GM23338 (cell line): ENCODE measurements around the gene FOXL1. TPM values are rescaled to one million over a fixed set of nuclear protein-coding genes. Genes with fewer than 3 reads are reported as not detected.

Experiments used
- ATAC-seq: fragments of 200-7000 bp; cut with Tn5 transposase; 3 replicates; pipeline ENCODE4 v1.9.1; 2020
- DNase-seq: peaks from one replicate; pipeline ENCODE4 v3.0.0-alpha.2; 2015; ENCODE audit warnings: low spot score
- H2AFZ ChIP-seq: fragments of 200-600 bp; sonication (generic); 2 replicates; pipeline ENCODE4 v1.8.0; 2016; ENCODE audit warnings: antibody characterized with exemption, mild to moderate bottlenecking, moderate library complexity
- H3F3A ChIP-seq: fragments of 200-600 bp; sonication (generic); replicated peaks from 2 replicates; pipeline ENCODE4 v1.8.0; 2017; ENCODE audit warnings: antibody characterized with exemption, mixed run types, low read depth
- H3K27ac ChIP-seq: fragments of 200-600 bp; sonication (generic); 2 replicates; pipeline ENCODE4 v1.6.1; 2016; ENCODE audit warnings: low read depth
- H3K27me3 ChIP-seq: fragments of 200-600 bp; sonication (generic); 2 replicates; pipeline ENCODE4 v1.8.0; 2016; ENCODE audit warnings: mild to moderate bottlenecking, mixed run types, moderate library complexity; ENCODE audit not compliant: insufficient read depth
- H3K36me3 ChIP-seq: fragments of 200-600 bp; sonication (generic); 2 replicates; pipeline ENCODE4 v1.8.0; 2016; ENCODE audit warnings: mild to moderate bottlenecking; ENCODE audit not compliant: insufficient read depth
- H3K4me1 ChIP-seq: fragments of 200-600 bp; sonication (generic); 2 replicates; pipeline ENCODE4 v1.8.0; 2016; ENCODE audit warnings: mild to moderate bottlenecking, moderate library complexity; ENCODE audit not compliant: insufficient read depth
- H3K4me2 ChIP-seq: fragments of 200-600 bp; sonication (generic); 2 replicates; pipeline ENCODE4 v1.7.1; 2017; ENCODE audit warnings: mixed run types
- H3K4me3 ChIP-seq: fragments of 200-600 bp; sonication (generic); 2 replicates; pipeline ENCODE4 v1.6.1; 2016; ENCODE audit warnings: mixed run types
- H3K79me2 ChIP-seq: fragments of 200-600 bp; sonication (generic); replicated peaks from 2 replicates; pipeline ENCODE4 v1.8.0; 2017; ENCODE audit warnings: mild to moderate bottlenecking; ENCODE audit not compliant: insufficient read depth
- H3K9me2 ChIP-seq: fragments of 200-600 bp; sonication (generic); 2 replicates; pipeline ENCODE4 v1.8.0; 2017; ENCODE audit not compliant: insufficient read depth
- H4K20me1 ChIP-seq: fragments of 200-600 bp; sonication (generic); replicated peaks from 2 replicates; pipeline ENCODE4 v1.8.0; 2017; ENCODE audit warnings: mild to moderate bottlenecking; ENCODE audit not compliant: insufficient read depth
- H3K27ac Mint-ChIP-seq: 2 replicates; pipeline ENCODE4 v1.8.0; 2020; ENCODE audit warnings: inconsistent platforms, mild to moderate bottlenecking, moderate library complexity, mixed read lengths
- H3K27me3 Mint-ChIP-seq: 3 replicates; pipeline ENCODE4 v1.8.0; 2022; ENCODE audit warnings: low read depth, mild to moderate bottlenecking, moderate library complexity, mixed read lengths, inconsistent platforms; ENCODE audit not compliant: insufficient read depth, poor library complexity
- H3K36me3 Mint-ChIP-seq: 3 replicates; pipeline ENCODE4 v1.8.0; 2021; ENCODE audit warnings: low read depth, mild to moderate bottlenecking, inconsistent platforms, moderate library complexity, mixed read lengths
- H3K4me1 Mint-ChIP-seq: 3 replicates; pipeline ENCODE4 v1.8.0; 2020; ENCODE audit warnings: mild to moderate bottlenecking, inconsistent platforms, mixed read lengths
- H3K4me3 Mint-ChIP-seq: 3 replicates; pipeline ENCODE4 v1.8.0; 2021; ENCODE audit warnings: moderate library complexity, mild to moderate bottlenecking, inconsistent platforms, mixed read lengths
- H3K9me3 Mint-ChIP-seq: 3 replicates; pipeline ENCODE4 v1.8.0; 2020; ENCODE audit warnings: moderate library complexity, mild to moderate bottlenecking, inconsistent platforms, mixed read lengths
- CREB1 ChIP-seq: fragments of 250-450 bp; sonication (Bioruptor Pico); IDR thresholded peaks from 2 replicates; pipeline ENCODE4 v1.5.0; 2020; ENCODE audit warnings: low read depth, mild to moderate bottlenecking, moderate library complexity
- EZH2 ChIP-seq: fragments of 200-600 bp; sonication (generic); IDR thresholded peaks from one replicate; pipeline ENCODE4 v1.8.0; 2017; ENCODE audit warnings: antibody characterized with exemption, mild to moderate bottlenecking, low read depth; ENCODE audit not compliant: unreplicated experiment
- EZH2phosphoT487 ChIP-seq: fragments of 200-600 bp; sonication (generic); IDR thresholded peaks from one replicate; pipeline ENCODE4 v1.8.1; 2018; ENCODE audit warnings: antibody characterized with exemption; ENCODE audit not compliant: unreplicated experiment
- JUNB ChIP-seq: IDR thresholded peaks from one replicate; pipeline ENCODE4 v1.6.1; 2016; ENCODE audit warnings: antibody characterized with exemption; ENCODE audit not compliant: unreplicated experiment
- NANOG ChIP-seq: IDR thresholded peaks from 2 replicates; pipeline ENCODE4 v1.6.1; 2016; ENCODE audit warnings: antibody characterized with exemption, borderline replicate concordance
- POLR2AphosphoS5 ChIP-seq: IDR thresholded peaks from 2 replicates; pipeline ENCODE4 v1.6.1; 2016; ENCODE audit warnings: antibody characterized with exemption, low read depth
- REST ChIP-seq: IDR thresholded peaks from one replicate; pipeline ENCODE4 v1.6.1; 2018; ENCODE audit warnings: antibody characterized with exemption; ENCODE audit not compliant: unreplicated experiment
- ZNF114 ChIP-seq: fragments of 250-450 bp; sonication (Bioruptor Pico); IDR thresholded peaks from 2 replicates; pipeline ENCODE4 v1.5.0; 2020; ENCODE audit warnings: mild to moderate bottlenecking, moderate library complexity
- ZNF331 ChIP-seq: fragments of 250-450 bp; sonication (Bioruptor Pico); IDR thresholded peaks from 2 replicates; pipeline ENCODE4 v1.5.0; 2020; ENCODE audit warnings: low read depth, mild to moderate bottlenecking, moderate library complexity
- ZNF462 ChIP-seq: fragments of 250-450 bp; sonication (Bioruptor Pico); IDR thresholded peaks from 2 replicates; pipeline ENCODE4 v1.5.0; 2020; ENCODE audit warnings: mild to moderate bottlenecking, moderate library complexity
- polyA plus RNA-seq: library from polyadenylated mRNA; unstranded; fragments of >200 nt; fragmentation: Nextera tagmentation; extraction: Ambion mirVana; gene quantifications from 2 replicates; pipeline ENCODE4 v1.2.1, GENCODE V29; 2016
- total RNA-seq: library from RNA; depleted of rRNA; stranded (reverse); fragments of >200 nt; shearing (Covaris generic); gene quantifications from 2 replicates; pipeline ENCODE4 v1.2.3, GENCODE V29; 2014

The FOXL1 gene
- total and polyA plus RNA-seq, 2 experiments from 2014 or later: 0.31 TPM; not detected in 1

- Histone ChIP-seq H3F3A (no peaks in the 10 kb centered on the region), H3K27me3 (no peaks in the 10 kb centered on the region), H3K79me2 (no peaks in the 10 kb centered on the region), H3K9me2 (no peaks in the 10 kb centered on the region), H3K36me3 (no peaks in the 10 kb centered on the region), H3K27ac (no peak overlapping the region), H2AFZ (peak overlapping the region; percentile 1; the same call in 1 of the 2 replicates), H3K4me2 (no peak overlapping the region), H4K20me1 (no peaks in the 10 kb centered on the region), H3K4me1 (no peaks in the 10 kb centered on the region), H3K4me3 (no peak overlapping the region)
- no peak overlapping the region for H3K4me3 Mint-ChIP-seq
- no peak overlapping the region for H3K27ac Mint-ChIP-seq
- peaks cover 2% of the 10 kb centered on the region; the same call in 1 of the 3 replicates for H3K9me3 Mint-ChIP-seq
- no peaks in the 10 kb centered on the region for H3K4me1 Mint-ChIP-seq
- H3K27me3 Mint-ChIP-seq: peaks cover 2% of the 10 kb centered on the region
- H3K36me3 Mint-ChIP-seq: no peaks in the 10 kb centered on the region
- no peak for DNase-seq
- TF ChIP-seq ZNF462 (CRISPR knock-in tag) (no peak), EZH2 (no peak), NANOG (no peak), JUNB (no peak), POLR2AphosphoS5 (no peak), REST (no peak), ZNF331 (no peak), CREB1 (CRISPR knock-in tag) (no peak), ZNF114 (no peak), EZH2phosphoT487 (no peak)
- no peak for ATAC-seq
These were observed 26.3 kb downstream of the FOXL1 start for GRCh38 chr16:86604436-86605193.
